ENCODE results near the gene NLN.

DNA sequence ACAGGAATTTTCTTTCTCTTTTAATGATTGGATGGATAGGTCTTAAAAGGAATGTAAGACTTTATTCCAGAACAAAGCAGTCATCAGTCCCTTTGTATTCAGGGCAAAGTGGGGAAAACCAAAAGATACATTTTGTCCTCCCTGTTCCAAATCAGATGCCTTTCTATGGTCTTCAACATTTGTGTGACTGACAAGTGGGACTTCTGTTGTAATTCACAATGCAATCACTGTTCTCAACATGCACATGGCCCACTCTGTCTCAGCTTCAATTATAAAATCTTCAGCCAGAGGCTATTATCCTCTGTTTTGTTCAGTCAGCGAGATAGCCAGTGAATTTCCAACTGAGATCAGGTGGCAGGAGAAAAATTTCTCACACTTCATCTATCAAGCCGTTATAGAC lies 108.9 kb downstream of the NLN start:
- no peak for TF ChIP-seq ZBED1 (IDR thresholded peaks at IDR 0.05)
- no peak for TF ChIP-seq CTCF (IDR thresholded peaks at IDR 0.05 in 2 of 3, conservative IDR thresholded peaks at IDR 0.05 in 1 of 3; ENCODE audit: insufficient read depth in 2 of 3, low read depth in 1 of 3, low read length in 3 of 3)
- TF ChIP-seq POLR2A (conservative IDR thresholded peaks at IDR 0.05), result no peak
- no peak for TF ChIP-seq CBX5 (IDR thresholded peaks at IDR 0.05; ENCODE audit: borderline replicate concordance, low read depth)
- TF ChIP-seq NRF1 (conservative IDR thresholded peaks at IDR 0.05 in 1 of 2, IDR thresholded peaks at IDR 0.05 in 1 of 2), result no peak
- no peak for TF ChIP-seq EP300 (IDR thresholded peaks at IDR 0.05; ENCODE audit: low read length)
- no peak for TF ChIP-seq ZBTB26 (CRISPR knock-in tag; IDR thresholded peaks at IDR 0.05)
- no peak for TF ChIP-seq PKNOX1 (IDR thresholded peaks at IDR 0.05)
